Epidermal melanocyte (primary cell): ENCODE measurements around the gene CLEC18A.
"Not testable (repeated sequence)": the region's sequence is repeated elsewhere in the genome, so short reads cannot be mapped to it uniquely, and the experiment has no call there.

Source experiments
- DNase-seq: peaks from one replicate; pipeline ENCODE4 v3.0.0; 2011; ENCODE audit warnings: low spot score; ENCODE audit not compliant: insufficient read length

The CLEC18A gene

GRCh38 chr16:69951017-69951671, at the start of gene CLEC18A:
Gene CLEC18A (plus strand): TSS chr16:69951334. CDS start chr16:69951367, 33 bp downstream.
- not testable (repeated sequence) for DNase-seq

GRCh38 chr16:69903865-69904415, 47.2 kb upstream of the CLEC18A start:
- no peak for DNase-seq

- no peak for DNase-seq
Observed at GRCh38 chr16:69904495-69905170, 46.5 kb upstream of the CLEC18A start.

- no peak for DNase-seq
Observed at GRCh38 chr16:69905171-69905555, 46.0 kb upstream of the CLEC18A start.

- no peak for DNase-seq
Observed at GRCh38 chr16:69906838-69907401, 44.2 kb upstream of the CLEC18A start.

- DNase-seq: no peak
Observed at GRCh38 chr16:69909043-69909442, 42.1 kb upstream of the CLEC18A start.

GRCh38 chr16:69909760-69910159, 41.4 kb upstream of the CLEC18A start:
- no peak for DNase-seq

GRCh38 chr16:69910964-69911363, 40.2 kb upstream of the CLEC18A start:
- no peak for DNase-seq

GRCh38 chr16:69916462-69916861, 34.7 kb upstream of the CLEC18A start:
- DNase-seq: no peak

- DNase-seq: no peak
Observed at GRCh38 chr16:69917311-69917710, 33.8 kb upstream of the CLEC18A start.

GRCh38 chr16:69917739-69918138, 33.4 kb upstream of the CLEC18A start:
- DNase-seq: no peak

GRCh38 chr16:69918241-69918640, 32.9 kb upstream of the CLEC18A start:
- DNase-seq: no peak

- peak; percentile 82 for DNase-seq
Observed at GRCh38 chr16:69921127-69921526, 30.0 kb upstream of the CLEC18A start.

- no peak for DNase-seq
Observed at GRCh38 chr16:69922200-69922599, 28.9 kb upstream of the CLEC18A start.

GRCh38 chr16:69924041-69924775, 26.9 kb upstream of the CLEC18A start:
- no peak for DNase-seq

- DNase-seq: no peak
Observed at GRCh38 chr16:69924777-69925191, 26.4 kb upstream of the CLEC18A start.

GRCh38 chr16:69925311-69925710, 25.8 kb upstream of the CLEC18A start:
- DNase-seq: no peak

- no peak for DNase-seq
Observed at GRCh38 chr16:69926241-69926640, 24.9 kb upstream of the CLEC18A start.

- DNase-seq: no peak
Observed at GRCh38 chr16:69927056-69927757, 23.9 kb upstream of the CLEC18A start.

- DNase-seq: no peak
Observed at GRCh38 chr16:69928856-69929400, 22.2 kb upstream of the CLEC18A start.

- DNase-seq: no peak
Observed at GRCh38 chr16:69929480-69929879, 21.7 kb upstream of the CLEC18A start.
